ENCODE results near the gene ARL4D.

GRCh38 chr17:43368740-43369506, 29.9 kb upstream of the ARL4D start:
- TF ChIP-seq, protein P1, sequence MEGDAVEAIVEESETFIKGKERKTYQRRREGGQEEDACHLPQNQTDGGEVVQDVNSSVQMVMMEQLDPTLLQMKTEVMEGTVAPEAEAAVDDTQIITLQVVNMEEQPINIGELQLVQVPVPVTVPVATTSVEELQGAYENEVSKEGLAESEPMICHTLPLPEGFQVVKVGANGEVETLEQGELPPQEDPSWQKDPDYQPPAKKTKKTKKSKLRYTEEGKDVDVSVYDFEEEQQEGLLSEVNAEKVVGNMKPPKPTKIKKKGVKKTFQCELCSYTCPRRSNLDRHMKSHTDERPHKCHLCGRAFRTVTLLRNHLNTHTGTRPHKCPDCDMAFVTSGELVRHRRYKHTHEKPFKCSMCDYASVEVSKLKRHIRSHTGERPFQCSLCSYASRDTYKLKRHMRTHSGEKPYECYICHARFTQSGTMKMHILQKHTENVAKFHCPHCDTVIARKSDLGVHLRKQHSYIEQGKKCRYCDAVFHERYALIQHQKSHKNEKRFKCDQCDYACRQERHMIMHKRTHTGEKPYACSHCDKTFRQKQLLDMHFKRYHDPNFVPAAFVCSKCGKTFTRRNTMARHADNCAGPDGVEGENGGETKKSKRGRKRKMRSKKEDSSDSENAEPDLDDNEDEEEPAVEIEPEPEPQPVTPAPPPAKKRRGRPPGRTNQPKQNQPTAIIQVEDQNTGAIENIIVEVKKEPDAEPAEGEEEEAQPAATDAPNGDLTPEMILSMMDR (IDR thresholded peaks at IDR 0.05; ENCODE audit: poor library complexity), result peak; percentile 19
- no peak for TF ChIP-seq EZH2phosphoT487 (IDR thresholded peaks at IDR 0.05; ENCODE audit: low read depth, severe bottlenecking, unreplicated experiment)
